ENCODE results near the gene ITPKB.

Gene ITPKB

DNA sequence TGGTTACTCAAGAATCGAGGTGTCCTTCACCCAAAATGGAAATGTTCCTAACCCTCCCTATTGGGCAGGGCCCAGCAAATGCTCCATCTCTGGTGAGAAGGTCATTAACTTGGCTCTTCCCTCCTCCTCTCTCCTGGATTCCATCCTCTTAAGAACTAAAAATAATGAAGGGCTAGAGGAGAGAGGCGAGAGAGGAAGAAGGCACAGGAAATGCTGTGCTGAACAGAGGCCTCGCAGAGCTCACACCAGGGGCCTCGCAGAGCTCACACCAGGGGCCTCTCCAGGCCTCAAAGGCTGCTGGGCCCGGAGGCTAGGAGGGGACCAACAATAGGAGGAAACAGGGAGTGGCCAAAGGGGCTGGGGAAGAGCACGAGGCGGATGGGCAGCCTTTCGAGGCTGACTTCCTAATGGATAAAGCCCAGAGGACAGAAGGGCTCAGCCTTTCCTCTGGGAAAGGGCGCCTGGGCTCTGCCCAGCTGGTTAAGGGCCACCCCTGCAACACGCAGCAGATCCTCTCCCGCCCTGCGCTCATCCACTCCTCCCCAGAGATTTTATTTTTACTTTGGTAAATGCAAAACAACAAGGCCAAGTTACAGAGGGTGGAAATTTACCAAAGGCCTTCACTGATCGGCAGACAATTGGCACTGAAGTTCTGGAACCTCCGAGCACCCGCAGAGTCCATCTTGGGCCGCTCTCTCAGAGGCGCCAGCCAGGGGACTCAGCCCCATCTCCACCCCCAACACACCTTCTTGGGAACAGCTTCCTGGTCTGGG is 78.5 kb downstream of the ITPKB start:
- no peak for DNase-seq (ENCODE audit: low read depth)
- TF ChIP-seq, protein P1, sequence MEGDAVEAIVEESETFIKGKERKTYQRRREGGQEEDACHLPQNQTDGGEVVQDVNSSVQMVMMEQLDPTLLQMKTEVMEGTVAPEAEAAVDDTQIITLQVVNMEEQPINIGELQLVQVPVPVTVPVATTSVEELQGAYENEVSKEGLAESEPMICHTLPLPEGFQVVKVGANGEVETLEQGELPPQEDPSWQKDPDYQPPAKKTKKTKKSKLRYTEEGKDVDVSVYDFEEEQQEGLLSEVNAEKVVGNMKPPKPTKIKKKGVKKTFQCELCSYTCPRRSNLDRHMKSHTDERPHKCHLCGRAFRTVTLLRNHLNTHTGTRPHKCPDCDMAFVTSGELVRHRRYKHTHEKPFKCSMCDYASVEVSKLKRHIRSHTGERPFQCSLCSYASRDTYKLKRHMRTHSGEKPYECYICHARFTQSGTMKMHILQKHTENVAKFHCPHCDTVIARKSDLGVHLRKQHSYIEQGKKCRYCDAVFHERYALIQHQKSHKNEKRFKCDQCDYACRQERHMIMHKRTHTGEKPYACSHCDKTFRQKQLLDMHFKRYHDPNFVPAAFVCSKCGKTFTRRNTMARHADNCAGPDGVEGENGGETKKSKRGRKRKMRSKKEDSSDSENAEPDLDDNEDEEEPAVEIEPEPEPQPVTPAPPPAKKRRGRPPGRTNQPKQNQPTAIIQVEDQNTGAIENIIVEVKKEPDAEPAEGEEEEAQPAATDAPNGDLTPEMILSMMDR (conservative IDR thresholded peaks at IDR 0.05; ENCODE audit: low read length): no peak
- no peak overlapping the region for H3K4me3 ChIP-seq (ENCODE audit: low read length)

DNA sequence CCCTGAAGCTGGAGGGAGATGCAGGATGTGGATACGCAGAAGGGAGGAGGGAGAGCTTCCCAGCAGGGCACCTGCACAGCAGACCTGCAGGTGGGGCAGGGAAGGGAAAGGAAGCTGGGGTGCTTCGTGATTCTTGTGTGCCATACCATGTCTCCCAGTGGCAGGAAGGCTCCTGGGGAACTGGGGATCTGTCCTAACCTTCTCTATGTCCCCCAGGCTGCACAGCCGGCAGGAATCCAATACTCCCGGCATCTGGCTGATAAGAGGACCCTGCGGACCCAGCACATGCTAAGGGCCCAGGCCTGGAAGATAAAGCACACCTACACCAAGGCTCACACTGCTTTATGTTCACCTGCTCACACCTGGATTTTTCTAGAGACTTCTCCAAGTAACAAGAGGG is 79.4 kb downstream of the ITPKB start:
- no peak overlapping the region for H3K4me3 ChIP-seq (ENCODE audit: low read length)
- no peak for DNase-seq (ENCODE audit: low read depth)
- TF ChIP-seq, protein P1 (conservative IDR thresholded peaks at IDR 0.05; ENCODE audit: low read length): no peak

- TF ChIP-seq, protein P1 (conservative IDR thresholded peaks at IDR 0.05; ENCODE audit: low read length): no peak
- DNase-seq (ENCODE audit: low read depth): no peak
- H3K4me3 ChIP-seq (ENCODE audit: low read length): no peak overlapping the region
Measured at GRCh38 chr1:226659136-226659535, 79.9 kb downstream of the ITPKB start.

DNA sequence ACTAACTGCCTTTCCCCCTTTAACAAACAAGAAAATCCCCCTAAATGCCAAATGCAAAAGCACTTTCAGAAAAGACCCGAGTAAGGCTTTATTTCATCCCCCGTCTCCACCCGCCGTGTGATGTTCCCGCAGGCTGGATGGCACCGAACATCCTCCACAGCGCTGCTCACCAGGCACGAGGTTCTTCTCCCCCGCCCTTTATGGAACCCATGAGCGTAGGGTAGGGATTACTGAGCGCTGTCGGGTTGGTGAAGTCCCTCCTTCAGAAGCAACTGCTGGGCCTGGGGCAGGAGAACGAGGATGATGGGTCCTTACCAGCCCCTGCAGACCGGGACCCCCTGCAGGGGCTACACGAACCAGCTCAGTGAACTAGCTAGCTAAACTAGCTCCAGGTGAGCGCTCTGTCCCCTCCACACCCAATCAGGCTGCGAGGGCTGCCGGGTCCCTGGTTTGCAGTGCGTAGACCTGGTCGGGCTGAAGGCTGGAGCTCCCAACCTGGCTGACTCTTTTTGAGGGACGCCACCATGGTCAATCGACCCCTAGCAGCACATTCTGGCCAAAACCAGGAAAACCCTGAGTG is 80.4 kb downstream of the ITPKB start:
- TF ChIP-seq, protein P1 (conservative IDR thresholded peaks at IDR 0.05; ENCODE audit: low read length): no peak
- DNase-seq (ENCODE audit: low read depth): no peak
- no peak overlapping the region for H3K4me3 ChIP-seq (ENCODE audit: low read length)

DNA sequence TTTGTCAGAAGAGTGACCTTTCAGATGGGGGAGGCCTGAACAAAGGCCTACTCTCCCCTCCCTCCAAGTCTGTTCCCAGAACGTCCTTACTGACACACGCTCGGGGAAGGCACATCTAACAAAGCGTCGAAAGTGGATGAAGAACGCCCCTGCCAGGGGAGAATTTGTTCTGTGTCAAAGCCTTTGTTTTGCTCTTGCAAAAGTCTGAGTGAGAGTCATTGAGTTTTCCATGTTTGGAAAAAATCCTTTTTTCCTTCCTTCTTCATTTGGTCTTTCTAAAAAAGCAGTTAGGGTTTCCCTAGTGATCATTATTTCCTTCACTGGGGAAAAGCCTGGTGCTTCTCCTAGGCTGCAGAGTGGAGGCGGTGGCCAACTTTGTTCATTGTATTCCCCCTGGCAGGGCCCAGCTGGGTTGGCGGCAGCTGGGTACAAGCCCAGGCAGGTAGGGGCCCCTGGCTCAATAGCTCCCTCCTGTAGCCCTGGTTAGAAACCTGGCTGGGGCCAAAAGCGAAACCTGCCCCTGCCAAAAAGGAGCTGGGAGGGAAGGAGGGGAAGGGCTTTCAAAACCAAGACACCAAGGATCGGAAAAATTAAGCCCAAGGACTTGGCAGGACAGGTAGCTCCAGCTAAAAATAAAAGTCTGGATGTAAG is 81.1 kb downstream of the ITPKB start:
- TF ChIP-seq, protein P1 (conservative IDR thresholded peaks at IDR 0.05; ENCODE audit: low read length): no peak
- H3K4me3 ChIP-seq (ENCODE audit: low read length): no peak overlapping the region
- no peak for DNase-seq (ENCODE audit: low read depth)

- peak; percentile 87 for DNase-seq (ENCODE audit: low read depth)
- TF ChIP-seq, protein P1 (conservative IDR thresholded peaks at IDR 0.05; ENCODE audit: low read length): no peak
- no peak overlapping the region for H3K4me3 ChIP-seq (ENCODE audit: low read length)
Measured at GRCh38 chr1:226656601-226657277, 82.3 kb downstream of the ITPKB start.
